HEK293 (cell line): ENCODE results near the gene NINJ2.
"Not testable (repeated sequence)": the region's sequence is repeated elsewhere in the genome, so short reads cannot be mapped to it uniquely, and the experiment has no call there.

Experiments
- CTCF ChIA-PET: fragments of 350-600 bp; formaldehyde crosslinking; extraction: SDS; loops from one replicate; lab custom pipeline; 2021; ENCODE audit warnings: antibody characterized with exemption; lab: Yijun Ruan, JAX
- POLR2A ChIA-PET: fragments of 300-600 bp; formaldehyde crosslinking; extraction: SDS; loops from one replicate; lab custom pipeline; 2020; ENCODE audit warnings: antibody characterized with exemption, inconsistent platforms; lab: Yijun Ruan, JAX
- H3K27ac ChIP-seq: fragments of 200-500 bp; sonication (Bioruptor generic); 2 replicates; pipeline ENCODE4 v1.5.1; 2014; ENCODE audit warnings: low read depth, low read length, control low read depth, inconsistent platforms; ENCODE audit errors: extremely low read depth
- H3K36me3 ChIP-seq, 2 experiments: fragments of 200-500 bp in 1 of 2; sonication (Bioruptor generic) in 1 of 2; 1 replicate in 1 of 2; 2 replicates in 1 of 2; pipeline ENCODE4 v1.5.1; 2014 to 2017; ENCODE audit warnings: inconsistent platforms in 2 of 2, low read length in 2 of 2; ENCODE audit not compliant: control insufficient read depth in 2 of 2, insufficient read depth in 1 of 2
- H3K4me1 ChIP-seq: fragments of 200-500 bp; sonication (Bioruptor generic); 2 replicates; pipeline ENCODE4 v1.5.1; 2014; ENCODE audit warnings: mild to moderate bottlenecking, low read length, inconsistent platforms; ENCODE audit not compliant: control insufficient read depth, insufficient read depth
- H3K4me3 ChIP-seq: 2 replicates; pipeline ENCODE4 v1.5.1; 2011; ENCODE audit warnings: low read depth, mild to moderate bottlenecking, control low read depth, low read length, moderate library complexity
- H3K9me3 ChIP-seq: fragments of 200-500 bp; sonication (Bioruptor generic); 2 replicates; pipeline ENCODE4 v1.5.1; 2014; ENCODE audit warnings: low read depth, low read length, inconsistent platforms; ENCODE audit not compliant: control insufficient read depth, insufficient read depth
- GLIS2 ChIP-seq: fragments of 450-650 bp; formaldehyde crosslinking; IDR thresholded peaks from 2 replicates; pipeline ENCODE4 v1.5.1; 2016; ENCODE audit warnings: missing biosample characterization, missing genetic modification characterization
- HOXD13 ChIP-seq: sonication (generic); formaldehyde crosslinking; IDR thresholded peaks from 2 replicates; pipeline ENCODE4 v1.8.0; 2022; ENCODE audit warnings: missing genetic modification reagents, borderline replicate concordance
- TCF7L2 ChIP-seq: IDR thresholded peaks from 2 replicates; pipeline ENCODE4 v1.6.1; 2011; ENCODE audit warnings: low read depth, mild to moderate bottlenecking, inconsistent platforms, low read length, moderate library complexity, borderline replicate concordance
- YY2 ChIP-seq: fragments of 450-650 bp; formaldehyde crosslinking; IDR thresholded peaks from 2 replicates; pipeline ENCODE4 v1.5.1; 2016; ENCODE audit warnings: missing biosample characterization, missing genetic modification characterization
- ZBTB11 ChIP-seq: fragments of 450-650 bp; formaldehyde crosslinking; conservative IDR thresholded peaks from 2 replicates; pipeline ENCODE4 v1.5.1; 2016; ENCODE audit warnings: low read depth, missing biosample characterization, missing genetic modification characterization
- ZNF114 ChIP-seq: fragments of 450-650 bp; formaldehyde crosslinking; IDR thresholded peaks from 2 replicates; pipeline ENCODE4 v1.5.0; 2017; ENCODE audit warnings: missing biosample characterization, missing genetic modification characterization
- ZNF146 ChIP-seq: fragments of 450-650 bp; formaldehyde crosslinking; IDR thresholded peaks from 2 replicates; pipeline ENCODE4 v1.5.1; 2016; ENCODE audit warnings: missing biosample characterization, missing genetic modification characterization
- ZNF311 ChIP-seq: fragments of 450-650 bp; formaldehyde crosslinking; IDR thresholded peaks from 2 replicates; pipeline ENCODE4 v1.5.1; 2017; ENCODE audit warnings: missing biosample characterization, missing genetic modification characterization, borderline replicate concordance
- ZNF37A ChIP-seq: fragments of 450-650 bp; IDR thresholded peaks from 2 replicates; pipeline ENCODE4 v1.5.1; 2018; ENCODE audit warnings: missing biosample characterization, missing genetic modification characterization
- ZNF548 ChIP-seq: fragments of 450-650 bp; formaldehyde crosslinking; IDR thresholded peaks from 2 replicates; pipeline ENCODE4 v1.5.1; 2016; ENCODE audit warnings: missing biosample characterization, missing genetic modification characterization
- ZNF558 ChIP-seq: fragments of 450-650 bp; formaldehyde crosslinking; IDR thresholded peaks from 2 replicates; pipeline ENCODE4 v1.5.1; 2016; ENCODE audit warnings: missing biosample characterization, missing genetic modification characterization
- ZNF621 ChIP-seq: fragments of 450-650 bp; formaldehyde crosslinking; IDR thresholded peaks from 2 replicates; pipeline ENCODE4 v1.5.1; 2017; ENCODE audit warnings: missing biosample characterization, missing genetic modification characterization
- ZNF707 ChIP-seq: fragments of 450-650 bp; formaldehyde crosslinking; IDR thresholded peaks from 2 replicates; pipeline ENCODE4 v1.5.1; 2016; ENCODE audit warnings: missing biosample characterization, missing genetic modification characterization
- ZNF830 ChIP-seq: fragments of 450-650 bp; IDR thresholded peaks from 2 replicates; pipeline ENCODE4 v1.5.0; 2018; ENCODE audit warnings: missing biosample characterization, missing genetic modification characterization, low read depth, mild to moderate bottlenecking, moderate library complexity
- TF ChIP-seq, protein P1 (sequence below): fragments of 450-650 bp; formaldehyde crosslinking; IDR thresholded peaks from 2 replicates; pipeline ENCODE4 v1.5.1; 2016; ENCODE audit warnings: missing biosample characterization, missing genetic modification characterization, low read depth
- TF ChIP-seq, protein P2 (sequence below): fragments of 450-650 bp; formaldehyde crosslinking; IDR thresholded peaks from 2 replicates; pipeline ENCODE4 v1.5.1; 2016; ENCODE audit warnings: missing biosample characterization, missing genetic modification characterization
- TF ChIP-seq, protein P3 (sequence below): fragments of 450-650 bp; formaldehyde crosslinking; optimal IDR thresholded peaks from 2 replicates; pipeline ENCODE3; 2016; ENCODE audit warnings: missing biosample characterization, mild to moderate bottlenecking, missing genetic modification characterization
- TF ChIP-seq, protein P4 (sequence below): fragments of 450-650 bp; formaldehyde crosslinking; conservative IDR thresholded peaks from 2 replicates; pipeline ENCODE4 v1.5.1; 2016; ENCODE audit warnings: low read depth, missing biosample characterization, missing genetic modification characterization
- TF ChIP-seq, protein P5 (sequence below): fragments of 450-650 bp; formaldehyde crosslinking; IDR thresholded peaks from 2 replicates; pipeline ENCODE4 v1.5.1; 2016; ENCODE audit warnings: missing biosample characterization, missing genetic modification characterization

The NINJ2 gene

GRCh38 chr12:642633-643474, 20.4 kb downstream of the NINJ2 start (continued):
- no peak for TF ChIP-seq ZNF114
- no peak for TF ChIP-seq ZNF621 (tag by site-specific recombination)
- no peak for TF ChIP-seq GLIS2
- TF ChIP-seq ZNF146 (tag by site-specific recombination): no peak
- TF ChIP-seq, protein P1, sequence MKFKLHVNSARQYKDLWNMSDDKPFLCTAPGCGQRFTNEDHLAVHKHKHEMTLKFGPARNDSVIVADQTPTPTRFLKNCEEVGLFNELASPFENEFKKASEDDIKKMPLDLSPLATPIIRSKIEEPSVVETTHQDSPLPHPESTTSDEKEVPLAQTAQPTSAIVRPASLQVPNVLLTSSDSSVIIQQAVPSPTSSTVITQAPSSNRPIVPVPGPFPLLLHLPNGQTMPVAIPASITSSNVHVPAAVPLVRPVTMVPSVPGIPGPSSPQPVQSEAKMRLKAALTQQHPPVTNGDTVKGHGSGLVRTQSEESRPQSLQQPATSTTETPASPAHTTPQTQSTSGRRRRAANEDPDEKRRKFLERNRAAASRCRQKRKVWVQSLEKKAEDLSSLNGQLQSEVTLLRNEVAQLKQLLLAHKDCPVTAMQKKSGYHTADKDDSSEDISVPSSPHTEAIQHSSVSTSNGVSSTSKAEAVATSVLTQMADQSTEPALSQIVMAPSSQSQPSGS (tag by site-specific recombination): no peak
- TF ChIP-seq, protein P2, sequence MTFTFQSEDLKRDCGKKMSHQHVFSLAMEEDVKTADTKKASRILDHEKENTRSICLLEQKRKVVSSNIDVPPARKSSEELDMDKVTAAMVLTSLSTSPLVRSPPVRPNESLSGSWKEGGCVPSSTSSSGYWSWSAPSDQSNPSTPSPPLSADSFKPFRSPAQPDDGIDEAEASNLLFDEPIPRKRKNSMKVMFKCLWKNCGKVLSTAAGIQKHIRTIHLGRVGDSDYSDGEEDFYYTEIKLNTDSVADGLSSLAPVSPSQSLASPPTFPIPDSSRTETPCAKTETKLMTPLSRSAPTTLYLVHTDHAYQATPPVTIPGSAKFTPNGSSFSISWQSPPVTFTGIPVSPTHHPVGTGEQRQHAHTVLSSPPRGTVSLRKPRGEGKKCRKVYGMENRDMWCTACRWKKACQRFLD (tag by site-specific recombination): no peak
- TF ChIP-seq TCF7L2: no peak

GRCh38 chr12:641321-641720, 21.9 kb downstream of the NINJ2 start:
- H3K27ac ChIP-seq, CTCF ChIA-PET, H3K4me1 ChIP-seq, H3K36me3 ChIP-seq, H3K4me3 ChIP-seq, H3K9me3 ChIP-seq: not testable (repeated sequence)
- POLR2A ChIA-PET: interaction anchor here (1.8 kb wide), 1 partner anchor 9 kb away, joined by 4 read pairs; no protein-coding TSS in a partner anchor

DNA sequence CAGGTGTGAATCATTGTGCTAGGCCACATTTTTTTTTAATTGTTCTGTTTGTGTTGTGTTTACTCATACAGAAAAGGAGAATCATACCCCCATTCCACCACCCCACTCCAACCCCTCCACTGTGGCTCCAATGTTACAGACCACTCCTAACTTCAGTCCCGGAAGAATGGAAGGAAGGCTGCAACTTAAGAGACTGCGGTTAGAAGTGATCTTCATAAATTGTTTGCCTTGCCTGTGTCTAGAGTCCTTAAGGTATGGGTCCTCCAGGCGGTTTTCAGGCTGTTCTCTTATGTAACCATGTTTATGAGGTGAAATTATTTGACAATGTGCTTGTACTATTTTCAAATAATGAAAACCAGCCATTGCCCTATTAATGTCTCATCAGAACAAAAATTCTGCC, 22.5 kb downstream of the NINJ2 start:
- Histone ChIP-seq H3K36me3 (no peaks in the 10 kb centered on the region), H3K27ac (no peak overlapping the region), H3K9me3 (no peaks in the 10 kb centered on the region), H3K4me3 (no peak overlapping the region), H3K4me1 (peaks cover 3% of the 10 kb centered on the region; the same call in 1 of the 2 replicates)
- POLR2A ChIA-PET: no interaction called here
- CTCF ChIA-PET: no interaction called here
- TF ChIP-seq ZNF548 (tag by site-specific recombination) (no peak), HOXD13 (no peak), ZNF830 (tag by site-specific recombination) (no peak), ZNF311 (tag by site-specific recombination) (no peak), ZBTB11 (tag by site-specific recombination) (no peak), ZNF558 (tag by site-specific recombination) (no peak), YY2 (tag by site-specific recombination) (no peak), ZNF707 (tag by site-specific recombination) (no peak), ZNF37A (tag by site-specific recombination) (no peak)
- TF ChIP-seq, protein P3, sequence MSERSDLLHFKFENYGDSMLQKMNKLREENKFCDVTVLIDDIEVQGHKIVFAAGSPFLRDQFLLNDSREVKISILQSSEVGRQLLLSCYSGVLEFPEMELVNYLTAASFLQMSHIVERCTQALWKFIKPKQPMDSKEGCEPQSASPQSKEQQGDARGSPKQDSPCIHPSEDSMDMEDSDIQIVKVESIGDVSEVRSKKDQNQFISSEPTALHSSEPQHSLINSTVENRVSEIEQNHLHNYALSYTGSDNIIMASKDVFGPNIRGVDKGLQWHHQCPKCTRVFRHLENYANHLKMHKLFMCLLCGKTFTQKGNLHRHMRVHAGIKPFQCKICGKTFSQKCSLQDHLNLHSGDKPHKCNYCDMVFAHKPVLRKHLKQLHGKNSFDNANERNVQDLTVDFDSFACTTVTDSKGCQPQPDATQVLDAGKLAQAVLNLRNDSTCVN (tag by site-specific recombination): no peak
- TF ChIP-seq, protein P4, sequence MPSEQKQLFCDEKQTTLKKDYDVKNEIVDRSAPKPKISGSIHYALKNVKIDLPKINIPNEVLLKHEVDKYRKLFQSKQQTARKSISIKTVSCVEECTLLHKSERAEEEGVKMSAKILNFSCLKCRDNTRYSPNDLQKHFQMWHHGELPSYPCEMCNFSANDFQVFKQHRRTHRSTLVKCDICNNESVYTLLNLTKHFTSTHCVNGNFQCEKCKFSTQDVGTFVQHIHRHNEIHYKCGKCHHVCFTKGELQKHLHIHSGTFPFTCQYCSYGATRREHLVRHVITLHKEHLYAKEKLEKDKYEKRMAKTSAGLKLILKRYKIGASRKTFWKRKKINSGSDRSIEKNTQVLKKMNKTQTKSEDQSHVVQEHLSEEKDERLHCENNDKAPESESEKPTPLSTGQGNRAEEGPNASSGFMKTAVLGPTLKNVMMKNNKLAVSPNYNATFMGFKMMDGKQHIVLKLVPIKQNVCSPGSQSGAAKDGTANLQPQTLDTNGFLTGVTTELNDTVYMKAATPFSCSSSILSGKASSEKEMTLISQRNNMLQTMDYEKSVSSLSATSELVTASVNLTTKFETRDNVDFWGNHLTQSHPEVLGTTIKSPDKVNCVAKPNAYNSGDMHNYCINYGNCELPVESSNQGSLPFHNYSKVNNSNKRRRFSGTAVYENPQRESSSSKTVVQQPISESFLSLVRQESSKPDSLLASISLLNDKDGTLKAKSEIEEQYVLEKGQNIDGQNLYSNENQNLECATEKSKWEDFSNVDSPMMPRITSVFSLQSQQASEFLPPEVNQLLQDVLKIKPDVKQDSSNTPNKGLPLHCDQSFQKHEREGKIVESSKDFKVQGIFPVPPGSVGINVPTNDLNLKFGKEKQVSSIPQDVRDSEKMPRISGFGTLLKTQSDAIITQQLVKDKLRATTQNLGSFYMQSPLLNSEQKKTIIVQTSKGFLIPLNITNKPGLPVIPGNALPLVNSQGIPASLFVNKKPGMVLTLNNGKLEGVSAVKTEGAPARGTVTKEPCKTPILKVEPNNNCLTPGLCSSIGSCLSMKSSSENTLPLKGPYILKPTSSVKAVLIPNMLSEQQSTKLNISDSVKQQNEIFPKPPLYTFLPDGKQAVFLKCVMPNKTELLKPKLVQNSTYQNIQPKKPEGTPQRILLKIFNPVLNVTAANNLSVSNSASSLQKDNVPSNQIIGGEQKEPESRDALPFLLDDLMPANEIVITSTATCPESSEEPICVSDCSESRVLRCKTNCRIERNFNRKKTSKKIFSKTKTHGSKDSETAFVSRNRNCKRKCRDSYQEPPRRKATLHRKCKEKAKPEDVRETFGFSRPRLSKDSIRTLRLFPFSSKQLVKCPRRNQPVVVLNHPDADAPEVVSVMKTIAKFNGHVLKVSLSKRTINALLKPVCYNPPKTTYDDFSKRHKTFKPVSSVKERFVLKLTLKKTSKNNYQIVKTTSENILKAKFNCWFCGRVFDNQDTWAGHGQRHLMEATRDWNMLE (tag by site-specific recombination): no peak
- TF ChIP-seq, protein P5, sequence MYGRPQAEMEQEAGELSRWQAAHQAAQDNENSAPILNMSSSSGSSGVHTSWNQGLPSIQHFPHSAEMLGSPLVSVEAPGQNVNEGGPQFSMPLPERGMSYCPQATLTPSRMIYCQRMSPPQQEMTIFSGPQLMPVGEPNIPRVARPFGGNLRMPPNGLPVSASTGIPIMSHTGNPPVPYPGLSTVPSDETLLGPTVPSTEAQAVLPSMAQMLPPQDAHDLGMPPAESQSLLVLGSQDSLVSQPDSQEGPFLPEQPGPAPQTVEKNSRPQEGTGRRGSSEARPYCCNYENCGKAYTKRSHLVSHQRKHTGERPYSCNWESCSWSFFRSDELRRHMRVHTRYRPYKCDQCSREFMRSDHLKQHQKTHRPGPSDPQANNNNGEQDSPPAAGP (tag by site-specific recombination): no peak
